H9 (cell line): ENCODE data around the gene THUMPD1. TPM values are rescaled to one million over a fixed set of nuclear protein-coding genes. Genes with fewer than 3 reads are reported as not detected.

Experiments
- DNase-seq: peaks from one replicate; pipeline ENCODE4 v3.0.0-alpha.2; 2017
- H2AFZ ChIP-seq: one replicate; pipeline ENCODE4 v1.6.1; 2013; ENCODE audit warnings: mild to moderate bottlenecking, low read length, control low read depth, moderate library complexity
- H2AK5ac ChIP-seq: 2 replicates; pipeline ENCODE4 v1.6.1; 2013; ENCODE audit warnings: low read length, control low read depth, mixed read lengths; ENCODE audit not compliant: insufficient read length
- H2BK120ac ChIP-seq: one replicate; pipeline ENCODE4 v1.6.1; 2013; ENCODE audit warnings: low read depth, mild to moderate bottlenecking, low read length, control low read depth, inconsistent platforms; ENCODE audit not compliant: poor library complexity, severe bottlenecking
- H2BK12ac ChIP-seq: 2 replicates; pipeline ENCODE4 v1.6.1; 2013; ENCODE audit warnings: low read length, control low read depth, mixed read lengths, low read depth; ENCODE audit not compliant: insufficient read length
- H2BK15ac ChIP-seq: 2 replicates; pipeline ENCODE4 v1.6.1; 2013; ENCODE audit warnings: low read depth, low read length, control low read depth
- H2BK20ac ChIP-seq: one replicate; pipeline ENCODE4 v1.6.1; 2013; ENCODE audit warnings: low read depth, mild to moderate bottlenecking, low read length, control low read depth, inconsistent platforms; ENCODE audit not compliant: poor library complexity, severe bottlenecking
- H2BK5ac ChIP-seq: 2 replicates; pipeline ENCODE4 v1.6.1; 2013; ENCODE audit warnings: low read length, control low read depth, mixed read lengths; ENCODE audit not compliant: insufficient read length
- H3K14ac ChIP-seq: 2 replicates; pipeline ENCODE4 v1.6.1; 2013; ENCODE audit warnings: low read length, control low read depth; ENCODE audit not compliant: insufficient read depth
- H3K18ac ChIP-seq: 2 replicates; pipeline ENCODE4 v1.6.1; 2013; ENCODE audit warnings: low read depth, mild to moderate bottlenecking, mixed read lengths, low read length, control low read depth; ENCODE audit not compliant: insufficient read length
- H3K23ac ChIP-seq: 2 replicates; pipeline ENCODE4 v1.6.1; 2013; ENCODE audit warnings: low read length, control low read depth, mixed read lengths, low read depth; ENCODE audit not compliant: insufficient read length
- H3K23me2 ChIP-seq: 2 replicates; pipeline ENCODE4 v1.6.1; 2013; ENCODE audit warnings: low read depth, mild to moderate bottlenecking, mixed read lengths, low read length, control low read depth; ENCODE audit not compliant: insufficient read length, poor library complexity, severe bottlenecking
- H3K27ac ChIP-seq: 2 replicates; pipeline ENCODE4 v1.5.1; 2013; ENCODE audit warnings: low read length, control low read depth, mixed read lengths, low read depth; ENCODE audit not compliant: insufficient read length
- H3K27me3 ChIP-seq: 2 replicates; pipeline ENCODE4 v1.6.1; 2013; ENCODE audit warnings: low read length, control low read depth, inconsistent platforms; ENCODE audit not compliant: insufficient read depth
- H3K4ac ChIP-seq: 2 replicates; pipeline ENCODE4 v1.6.1; 2013; ENCODE audit warnings: low read depth, mild to moderate bottlenecking, control low read depth, inconsistent platforms, low read length, moderate library complexity
- H3K4me1 ChIP-seq: 2 replicates; pipeline ENCODE4 v1.6.1; 2013; ENCODE audit warnings: low read length, control low read depth, inconsistent platforms; ENCODE audit not compliant: insufficient read depth
- H3K4me2 ChIP-seq: 2 replicates; pipeline ENCODE4 v1.6.1; 2013; ENCODE audit warnings: low read length, control low read depth, mixed read lengths; ENCODE audit not compliant: insufficient read length, insufficient read depth
- H3K56ac ChIP-seq: 2 replicates; pipeline ENCODE4 v1.6.1; 2013; ENCODE audit warnings: low read depth, mild to moderate bottlenecking, mixed read lengths, low read length, control low read depth; ENCODE audit not compliant: insufficient read length
- H3K79me1 ChIP-seq: 2 replicates; pipeline ENCODE4 v1.6.1; 2013; ENCODE audit warnings: low read depth, mild to moderate bottlenecking, moderate library complexity, low read length, control low read depth, inconsistent platforms; ENCODE audit not compliant: insufficient read depth, poor library complexity, severe bottlenecking
- H3K79me2 ChIP-seq: 2 replicates; pipeline ENCODE4 v1.6.1; 2013; ENCODE audit warnings: low read length, control low read depth, inconsistent platforms; ENCODE audit not compliant: insufficient read depth
- H3K9ac ChIP-seq: 2 replicates; pipeline ENCODE4 v1.6.1; 2013; ENCODE audit warnings: low read length, control low read depth, mixed read lengths; ENCODE audit not compliant: insufficient read length; ENCODE audit errors: extremely low read depth
- H3K9me3 ChIP-seq: one replicate; pipeline ENCODE4 v1.6.1; 2013; ENCODE audit warnings: low read depth, low read length, inconsistent platforms; ENCODE audit not compliant: control insufficient read depth
- H3T11ph ChIP-seq: one replicate; pipeline ENCODE4 v1.6.1; 2013; ENCODE audit warnings: mild to moderate bottlenecking, low read length, control low read depth, inconsistent platforms
- H4K20me1 ChIP-seq: one replicate; pipeline ENCODE4 v1.6.1; 2013; ENCODE audit not compliant: control insufficient read depth, insufficient read length, insufficient read depth
- H4K5ac ChIP-seq: 2 replicates; pipeline ENCODE4 v1.6.1; 2013; ENCODE audit warnings: low read depth, mild to moderate bottlenecking, mixed read lengths, low read length, control low read depth; ENCODE audit not compliant: insufficient read length
- H4K8ac ChIP-seq: replicated peaks from 2 replicates; pipeline ENCODE4 v1.6.1; 2013; ENCODE audit warnings: low read length, control low read depth, mixed read lengths, low read depth; ENCODE audit not compliant: insufficient read length
- H4K91ac ChIP-seq: 2 replicates; pipeline ENCODE4 v1.6.1; 2013; ENCODE audit warnings: low read depth, mild to moderate bottlenecking, moderate library complexity, mixed read lengths, low read length, control low read depth; ENCODE audit not compliant: insufficient read length
- H3K27ac Mint-ChIP-seq, 3 experiments: 2 replicates in 2 of 3; 3 replicates in 1 of 3; pipeline ENCODE4 v1.8.0; 2020 to 2021; ENCODE audit warnings: mixed read lengths in 3 of 3, mild to moderate bottlenecking in 1 of 3, moderate library complexity in 1 of 3
- H3K27me3 Mint-ChIP-seq: 2 replicates; pipeline ENCODE4 v1.8.0; 2021; ENCODE audit warnings: low read depth, mild to moderate bottlenecking, moderate library complexity, mixed read lengths
- H3K36me3 Mint-ChIP-seq, 3 experiments: 2 replicates in 2 of 3; 3 replicates in 1 of 3; pipeline ENCODE4 v1.8.0; 2020 to 2021; ENCODE audit warnings: low read depth in 3 of 3, mixed read lengths in 3 of 3; ENCODE audit not compliant: insufficient read depth in 1 of 3
- H3K4me1 Mint-ChIP-seq, 2 experiments: 2 replicates each; pipeline ENCODE4 v1.8.0; 2020; ENCODE audit warnings: mixed read lengths in 2 of 2
- H3K4me3 Mint-ChIP-seq, 2 experiments: 2 replicates in 1 of 2; 3 replicates in 1 of 2; pipeline ENCODE4 v1.8.0; 2020 to 2021; ENCODE audit warnings: mild to moderate bottlenecking in 2 of 2, mixed read lengths in 2 of 2, moderate library complexity in 1 of 2
- H3K9me3 Mint-ChIP-seq, 2 experiments: 2 replicates in 1 of 2; 3 replicates in 1 of 2; pipeline ENCODE4 v1.8.0; 2020; ENCODE audit warnings: mild to moderate bottlenecking in 2 of 2, mixed read lengths in 2 of 2, moderate library complexity in 1 of 2
- total RNA-seq: library from RNA; stranded (reverse); gene quantifications from 2 replicates; pipeline ENCODE4 v1.2.1, GENCODE V29; 2021
- TF ChIP-seq, protein P1 (sequence below): fragments of 200-600 bp; sonication (generic); conservative IDR thresholded peaks from 3 replicates; pipeline ENCODE4 v1.8.0; 2021; ENCODE audit warnings: antibody characterized with exemption, mild to moderate bottlenecking

Gene THUMPD1
- total RNA-seq, 1 experiment from 2014 or later, result 51.3 TPM

GRCh38 chr16:20767577-20767976 is 26.0 kb upstream of the THUMPD1 start:
- Histone ChIP-seq H3K14ac (no peak overlapping the region), H2BK12ac (no peak overlapping the region), H2AK5ac (no peak overlapping the region), H2BK5ac (no peak overlapping the region), H2BK120ac (no peak overlapping the region), H3K79me1 (no peaks in the 10 kb centered on the region), H3K9ac (no peak overlapping the region), H4K91ac (no peak overlapping the region), H3K9me3 (no peaks in the 10 kb centered on the region), H4K5ac (no peak overlapping the region), H3K56ac (no peak overlapping the region), H3K18ac (no peak overlapping the region), H2AFZ (no peak overlapping the region), H3K4ac (no peak overlapping the region), H4K20me1 (no peaks in the 10 kb centered on the region), H2BK15ac (no peak overlapping the region), H3K4me1 (no peaks in the 10 kb centered on the region), H3K27me3 (no peaks in the 10 kb centered on the region), H3K79me2 (no peaks in the 10 kb centered on the region), H3K27ac (no peak overlapping the region), H2BK20ac (no peak overlapping the region), H4K8ac (no peak overlapping the region), H3K23me2 (no peaks in the 10 kb centered on the region), H3T11ph (no peak overlapping the region), H3K23ac (no peak overlapping the region), H3K4me2 (no peak overlapping the region)
- no peak overlapping the region for H3K4me3 Mint-ChIP-seq
- TF ChIP-seq, protein P1, sequence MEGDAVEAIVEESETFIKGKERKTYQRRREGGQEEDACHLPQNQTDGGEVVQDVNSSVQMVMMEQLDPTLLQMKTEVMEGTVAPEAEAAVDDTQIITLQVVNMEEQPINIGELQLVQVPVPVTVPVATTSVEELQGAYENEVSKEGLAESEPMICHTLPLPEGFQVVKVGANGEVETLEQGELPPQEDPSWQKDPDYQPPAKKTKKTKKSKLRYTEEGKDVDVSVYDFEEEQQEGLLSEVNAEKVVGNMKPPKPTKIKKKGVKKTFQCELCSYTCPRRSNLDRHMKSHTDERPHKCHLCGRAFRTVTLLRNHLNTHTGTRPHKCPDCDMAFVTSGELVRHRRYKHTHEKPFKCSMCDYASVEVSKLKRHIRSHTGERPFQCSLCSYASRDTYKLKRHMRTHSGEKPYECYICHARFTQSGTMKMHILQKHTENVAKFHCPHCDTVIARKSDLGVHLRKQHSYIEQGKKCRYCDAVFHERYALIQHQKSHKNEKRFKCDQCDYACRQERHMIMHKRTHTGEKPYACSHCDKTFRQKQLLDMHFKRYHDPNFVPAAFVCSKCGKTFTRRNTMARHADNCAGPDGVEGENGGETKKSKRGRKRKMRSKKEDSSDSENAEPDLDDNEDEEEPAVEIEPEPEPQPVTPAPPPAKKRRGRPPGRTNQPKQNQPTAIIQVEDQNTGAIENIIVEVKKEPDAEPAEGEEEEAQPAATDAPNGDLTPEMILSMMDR, result no peak
- no peaks in the 10 kb centered on the region for H3K27me3 Mint-ChIP-seq
- DNase-seq, result no peak
- H3K36me3 Mint-ChIP-seq, result peaks cover 0 to 5% (median 0%) of the 10 kb centered on the region in 3 experiments; a peak in 1 of 7 replicates
- peaks cover 16 to 18% of the 10 kb centered on the region in 2 experiments for H3K4me1 Mint-ChIP-seq
- H3K27ac Mint-ChIP-seq, result no peak overlapping the region
- peaks cover 2 to 7% of the 10 kb centered on the region in 2 experiments; a peak in 3 of 5 replicates for H3K9me3 Mint-ChIP-seq
